Hepatocyte (in vitro differentiated cells): ENCODE measurements around the gene PEMT. TPM values are rescaled to one million over a fixed set of nuclear protein-coding genes. Genes with fewer than 3 reads are reported as not detected.

Experiments
- DNase-seq: peaks from one replicate; pipeline ENCODE4 v3.0.0-alpha.2; 2016; ENCODE audit warnings: low spot score
- H2AFZ ChIP-seq: fragments of 200-600 bp; sonication (generic); 2 replicates; pipeline ENCODE4 v1.6.0; 2016; ENCODE audit warnings: antibody characterized with exemption, mild to moderate bottlenecking
- H3K27ac ChIP-seq: fragments of 200-600 bp; sonication (generic); 2 replicates; pipeline ENCODE4 v1.5.1; 2016; ENCODE audit warnings: mild to moderate bottlenecking
- H3K27me3 ChIP-seq: fragments of 200-600 bp; sonication (generic); 2 replicates; pipeline ENCODE4 v1.6.1; 2016
- H3K36me3 ChIP-seq: fragments of 200-600 bp; sonication (generic); replicated peaks from 2 replicates; pipeline ENCODE4 v1.5.1; 2016; ENCODE audit warnings: low read depth; ENCODE audit not compliant: insufficient read depth
- H3K4me1 ChIP-seq: fragments of 200-600 bp; sonication (generic); 2 replicates; pipeline ENCODE4 v1.5.1; 2016; ENCODE audit warnings: mild to moderate bottlenecking, moderate library complexity; ENCODE audit not compliant: insufficient read depth
- H3K4me2 ChIP-seq: fragments of 200-600 bp; sonication (generic); 2 replicates; pipeline ENCODE4 v1.6.0; 2016
- H3K4me3 ChIP-seq: fragments of 200-600 bp; sonication (generic); 2 replicates; pipeline ENCODE4 v1.5.1; 2016; ENCODE audit warnings: mild to moderate bottlenecking
- H3K79me2 ChIP-seq: fragments of 200-600 bp; sonication (generic); 2 replicates; pipeline ENCODE4 v1.6.0; 2017; ENCODE audit warnings: mild to moderate bottlenecking
- H3K9me2 ChIP-seq: fragments of 200-600 bp; sonication (generic); replicated peaks from 2 replicates; pipeline ENCODE4 v1.6.0; 2017; ENCODE audit warnings: mild to moderate bottlenecking; ENCODE audit not compliant: insufficient read depth
- H3K9me3 ChIP-seq: fragments of 200-600 bp; sonication (generic); 2 replicates; pipeline ENCODE4 v1.5.1; 2016; ENCODE audit warnings: low read depth, mild to moderate bottlenecking
- H4K20me1 ChIP-seq: fragments of 200-600 bp; sonication (generic); 2 replicates; pipeline ENCODE4 v1.6.0; 2016; ENCODE audit warnings: mild to moderate bottlenecking; ENCODE audit not compliant: insufficient read depth, poor library complexity, severe bottlenecking
- CTCF ChIP-seq: fragments of 200-600 bp; sonication (generic); IDR thresholded peaks from 2 replicates; pipeline ENCODE4 v1.5.1; 2016; ENCODE audit warnings: antibody characterized with exemption, mild to moderate bottlenecking; ENCODE audit not compliant: poor library complexity
- EZH2 ChIP-seq: fragments of 200-600 bp; sonication (generic); IDR thresholded peaks from 2 replicates; pipeline ENCODE4 v1.6.1; 2016; ENCODE audit warnings: antibody characterized with exemption, mild to moderate bottlenecking, borderline replicate concordance
- EZH2phosphoT487 ChIP-seq: fragments of 200-600 bp; sonication (generic); IDR thresholded peaks from one replicate; pipeline ENCODE4 v1.6.1; 2018; ENCODE audit warnings: antibody characterized with exemption, mild to moderate bottlenecking, low read depth, moderate library complexity; ENCODE audit not compliant: unreplicated experiment, severe bottlenecking
- WGBS: methylation state at CpG from one replicate; pipeline ENCODE4 v1.1.6; 2016; ENCODE audit warnings: low lambda C conversion rate; ENCODE audit errors: missing lambda C conversion rate; 5-methylcytosine and 5-hydroxymethylcytosine counted together
- polyA plus RNA-seq: library from polyadenylated mRNA; unstranded; fragments of >200 nt; fragmentation: Nextera tagmentation; extraction: Ambion mirVana; gene quantifications from 2 replicates; pipeline ENCODE4 v1.2.1, GENCODE V29; 2016
- total RNA-seq: library from RNA; depleted of rRNA; stranded (reverse); fragments of >200 nt; gene quantifications from 2 replicates; pipeline ENCODE4 v1.2.3, GENCODE V29; 2014

The PEMT gene
- total and polyA plus RNA-seq, 2 experiments from 2014 or later, result 50.1 to 70.4 TPM

- Histone ChIP-seq H3K79me2 (no peaks in the 10 kb centered on the region), H3K4me1 (no peaks in the 10 kb centered on the region), H3K4me2 (no peak overlapping the region), H3K9me3 (no peaks in the 10 kb centered on the region), H2AFZ (no peak overlapping the region), H4K20me1 (no peaks in the 10 kb centered on the region), H3K4me3 (no peak overlapping the region), H3K27ac (no peak overlapping the region), H3K36me3 (no peaks in the 10 kb centered on the region), H3K9me2 (no peaks in the 10 kb centered on the region), H3K27me3 (no peaks in the 10 kb centered on the region)
- WGBS, result 91% methylated on average over 8 of the region's 8 CpGs
- no peak for TF ChIP-seq EZH2phosphoT487
- no peak for TF ChIP-seq EZH2
- TF ChIP-seq CTCF, result no peak
- no peak for DNase-seq
Measured at GRCh38 chr17:17559164-17559563, 32.3 kb downstream of the PEMT start.

- 93% methylated on average over 8 of the region's 8 CpGs for WGBS
- Histone ChIP-seq H3K4me1 (no peaks in the 10 kb centered on the region), H3K27me3 (no peaks in the 10 kb centered on the region), H4K20me1 (no peaks in the 10 kb centered on the region), H3K4me2 (no peak overlapping the region), H3K79me2 (no peaks in the 10 kb centered on the region), H3K4me3 (no peak overlapping the region), H3K9me2 (no peaks in the 10 kb centered on the region), H3K36me3 (no peaks in the 10 kb centered on the region), H2AFZ (no peak overlapping the region), H3K9me3 (no peaks in the 10 kb centered on the region), H3K27ac (no peak overlapping the region)
- DNase-seq, result no peak
- no peak for TF ChIP-seq EZH2phosphoT487
Measured at GRCh38 chr17:17558431-17558830, 33.1 kb downstream of the PEMT start.

- Histone ChIP-seq H3K79me2 (no peaks in the 10 kb centered on the region), H3K9me2 (no peaks in the 10 kb centered on the region), H3K4me3 (no peak overlapping the region), H3K4me2 (no peak overlapping the region), H3K27me3 (no peaks in the 10 kb centered on the region), H3K9me3 (no peaks in the 10 kb centered on the region), H2AFZ (no peak overlapping the region), H3K27ac (no peak overlapping the region), H3K36me3 (no peaks in the 10 kb centered on the region), H3K4me1 (no peaks in the 10 kb centered on the region), H4K20me1 (no peaks in the 10 kb centered on the region)
- no peak for DNase-seq
- TF ChIP-seq EZH2, result no peak
- WGBS, result 94% methylated on average over 9 of the region's 9 CpGs
Measured at GRCh38 chr17:17557796-17558195, 33.7 kb downstream of the PEMT start.

GRCh38 chr17:17556671-17557070 lies 34.8 kb downstream of the PEMT start:
- 86% methylated on average over 4 of the region's 4 CpGs for WGBS
- Histone ChIP-seq H3K9me2 (no peaks in the 10 kb centered on the region), H3K36me3 (no peaks in the 10 kb centered on the region)

More at GRCh38 chr17:17556671-17557070, 34.8 kb downstream of the PEMT start:
- Histone ChIP-seq H2AFZ (no peak overlapping the region), H3K27me3 (no peaks in the 10 kb centered on the region), H3K79me2 (no peaks in the 10 kb centered on the region), H3K9me3 (no peaks in the 10 kb centered on the region), H3K4me2 (no peak overlapping the region), H3K4me3 (no peak overlapping the region), H3K27ac (no peak overlapping the region), H4K20me1 (no peaks in the 10 kb centered on the region), H3K4me1 (peaks cover 2% of the 10 kb centered on the region)
- TF ChIP-seq EZH2phosphoT487 (no peak), CTCF (no peak), EZH2 (no peak)
- DNase-seq, result no peak
